Spleen (tissue), 7 donors: ENCODE data around the gene PDE1C.

ENCODE experiments used
- CTCF ChIP-seq, 11 experiments: fragments of 200-600 bp in 7 of 11; fragments of 450-650 bp in 4 of 11; sonication (generic) in 4 of 11; IDR thresholded peaks in 8 of 11; conservative IDR thresholded peaks in 3 of 11; 1 replicate in 7 of 11; 2 replicates in 4 of 11; pipeline versions ENCODE4 v1.4.0 to v1.8.0; 2016 to 2021; ENCODE audit warnings: antibody characterized with exemption in 11 of 11, inconsistent platforms in 4 of 11, mild to moderate bottlenecking in 1 of 11
- POLR2A ChIP-seq, 3 donors: fragments of 450-650 bp; IDR thresholded peaks; one replicate each; pipeline ENCODE4 v1.5.1; 2017; ENCODE audit warnings: antibody characterized with exemption in 3 of 3, mild to moderate bottlenecking in 1 of 3
- POLR2AphosphoS5 ChIP-seq, 3 donors: sonication (generic); formaldehyde crosslinking; IDR thresholded peaks; one replicate each; pipeline ENCODE4 v1.5.1; 2017; ENCODE audit warnings: antibody characterized with exemption in 3 of 3
- donor health status: DM: no; HTN: no; CAD: no; lungs with moderate emphysema.
- donor health status: DM: no; HTN: no; CAD: no.
- donor health status: DM: no; HTN: no; CAD: no.

- no peak for TF ChIP-seq POLR2A (IDR thresholded peaks at IDR 0.05)
- no peak for TF ChIP-seq CTCF (IDR thresholded peaks at IDR 0.05 in 8 of 11, conservative IDR thresholded peaks at IDR 0.05 in 3 of 11)
- TF ChIP-seq POLR2AphosphoS5 (IDR thresholded peaks at IDR 0.05): no peak
Observed at GRCh38 chr7:32042900-32043299, 27.3 kb downstream of the PDE1C start.
